ENCODE measurements around the gene PGS1.

The PGS1 gene

DNA sequence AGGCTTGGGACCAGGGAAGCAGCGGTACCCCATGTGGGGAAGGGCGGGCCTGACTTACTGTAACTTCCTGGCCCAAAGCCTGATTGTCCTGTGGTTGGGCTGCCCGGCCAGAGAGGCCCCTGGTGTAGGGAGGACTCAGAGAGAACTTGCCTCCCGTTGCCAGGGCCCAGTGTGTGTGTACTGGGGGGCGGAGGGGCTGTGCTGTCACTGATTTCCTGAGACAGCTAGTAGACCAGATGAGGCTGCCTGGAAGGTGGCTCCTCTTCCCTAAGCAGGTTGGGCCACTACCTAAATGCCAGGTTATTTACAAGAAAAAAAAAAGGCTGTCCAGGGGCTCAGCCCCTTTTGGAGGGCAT lies 35.3 kb upstream of the PGS1 start:
- no peak overlapping the region for H3K4me3 ChIP-seq (ENCODE audit: low read length)
- TF ChIP-seq, protein P1, sequence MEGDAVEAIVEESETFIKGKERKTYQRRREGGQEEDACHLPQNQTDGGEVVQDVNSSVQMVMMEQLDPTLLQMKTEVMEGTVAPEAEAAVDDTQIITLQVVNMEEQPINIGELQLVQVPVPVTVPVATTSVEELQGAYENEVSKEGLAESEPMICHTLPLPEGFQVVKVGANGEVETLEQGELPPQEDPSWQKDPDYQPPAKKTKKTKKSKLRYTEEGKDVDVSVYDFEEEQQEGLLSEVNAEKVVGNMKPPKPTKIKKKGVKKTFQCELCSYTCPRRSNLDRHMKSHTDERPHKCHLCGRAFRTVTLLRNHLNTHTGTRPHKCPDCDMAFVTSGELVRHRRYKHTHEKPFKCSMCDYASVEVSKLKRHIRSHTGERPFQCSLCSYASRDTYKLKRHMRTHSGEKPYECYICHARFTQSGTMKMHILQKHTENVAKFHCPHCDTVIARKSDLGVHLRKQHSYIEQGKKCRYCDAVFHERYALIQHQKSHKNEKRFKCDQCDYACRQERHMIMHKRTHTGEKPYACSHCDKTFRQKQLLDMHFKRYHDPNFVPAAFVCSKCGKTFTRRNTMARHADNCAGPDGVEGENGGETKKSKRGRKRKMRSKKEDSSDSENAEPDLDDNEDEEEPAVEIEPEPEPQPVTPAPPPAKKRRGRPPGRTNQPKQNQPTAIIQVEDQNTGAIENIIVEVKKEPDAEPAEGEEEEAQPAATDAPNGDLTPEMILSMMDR (IDR thresholded peaks at IDR 0.05; ENCODE audit: insufficient read depth, low read depth, low read length, missing control alignments), result no peak
- DNase-seq (ENCODE audit: low read depth), result no peak

DNA sequence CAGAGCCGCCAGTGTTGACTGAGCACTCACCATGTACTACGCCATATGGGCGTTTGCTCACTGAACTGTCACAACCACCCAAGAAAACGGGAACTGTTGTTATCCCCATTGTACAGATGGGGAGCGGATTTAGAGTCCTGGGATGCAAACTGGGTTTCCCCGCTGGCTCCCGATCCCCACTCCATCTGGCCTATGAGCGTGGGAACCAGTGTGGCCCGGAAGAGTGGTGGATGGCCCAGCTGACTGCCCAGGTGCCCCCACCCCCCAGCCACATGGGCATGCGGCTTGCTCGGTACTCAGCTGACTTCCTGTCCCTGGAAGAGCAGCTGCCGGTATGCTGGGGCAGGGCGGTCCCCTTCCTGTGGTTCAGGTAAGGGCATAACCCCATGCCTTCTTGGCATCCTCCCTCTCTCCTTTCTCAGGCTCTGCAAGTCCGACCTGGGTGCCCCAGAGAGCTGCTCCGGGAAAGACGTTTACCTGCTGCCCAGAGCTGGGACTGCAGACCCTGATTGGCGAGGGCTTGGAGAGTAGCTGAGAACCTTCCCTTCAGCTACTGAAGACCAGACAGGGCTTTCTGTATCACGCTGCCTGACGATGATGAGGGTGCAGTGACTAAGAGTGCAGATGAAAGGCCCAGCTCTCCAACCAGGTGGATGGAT lies 34.8 kb upstream of the PGS1 start:
- no peak overlapping the region for H3K4me3 ChIP-seq (ENCODE audit: low read length)
- TF ChIP-seq, protein P1 (IDR thresholded peaks at IDR 0.05; ENCODE audit: insufficient read depth, low read depth, low read length, missing control alignments), result no peak
- no peak for DNase-seq (ENCODE audit: low read depth)

DNA sequence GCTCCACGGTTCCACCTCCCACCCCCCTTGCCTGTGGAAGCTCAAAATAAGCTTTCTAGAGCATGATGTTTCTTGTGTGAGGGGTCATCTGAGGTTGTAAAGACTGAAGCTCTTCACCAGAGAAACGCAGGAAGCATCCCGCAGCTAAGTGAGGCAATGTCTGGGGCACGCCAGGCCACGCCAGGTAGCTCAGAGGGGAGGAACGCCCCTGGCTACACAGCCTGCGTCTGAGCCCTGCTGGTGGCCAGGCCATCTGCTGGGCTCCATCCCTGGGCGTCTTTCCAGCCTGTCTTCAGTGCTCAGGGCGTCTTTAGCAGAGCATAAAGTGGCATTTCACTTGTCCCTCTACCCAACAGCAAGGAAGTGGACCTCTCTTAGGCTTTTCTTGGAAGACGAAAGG lies 33.8 kb upstream of the PGS1 start:
- TF ChIP-seq, protein P1 (IDR thresholded peaks at IDR 0.05; ENCODE audit: insufficient read depth, low read depth, low read length, missing control alignments), result no peak
- H3K4me3 ChIP-seq (ENCODE audit: low read length), result no peak overlapping the region
- DNase-seq (ENCODE audit: low read depth), result no peak

DNA sequence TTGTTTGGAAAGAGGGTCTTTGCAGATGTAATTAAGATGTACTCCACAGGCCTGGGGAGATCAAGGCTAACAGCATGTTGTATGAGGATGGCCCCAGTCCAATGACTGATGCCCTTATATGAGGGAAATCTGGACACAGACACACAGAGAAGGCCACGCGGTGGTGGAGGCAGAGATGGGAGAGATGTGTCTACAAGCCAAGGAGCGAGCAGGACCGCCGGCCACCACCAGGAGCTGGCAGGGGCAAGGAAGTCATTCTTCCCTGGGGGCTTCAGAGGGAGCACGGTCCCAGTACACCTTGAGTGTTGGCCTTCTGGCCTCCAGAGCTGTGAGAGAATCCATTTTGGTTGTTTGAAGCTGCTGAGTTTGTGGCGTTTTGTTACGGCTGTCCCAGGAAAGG lies 33.3 kb upstream of the PGS1 start:
- H3K4me3 ChIP-seq (ENCODE audit: low read length), result no peak overlapping the region
- TF ChIP-seq, protein P1 (IDR thresholded peaks at IDR 0.05; ENCODE audit: insufficient read depth, low read depth, low read length, missing control alignments), result no peak
- DNase-seq (ENCODE audit: low read depth), result no peak

DNA sequence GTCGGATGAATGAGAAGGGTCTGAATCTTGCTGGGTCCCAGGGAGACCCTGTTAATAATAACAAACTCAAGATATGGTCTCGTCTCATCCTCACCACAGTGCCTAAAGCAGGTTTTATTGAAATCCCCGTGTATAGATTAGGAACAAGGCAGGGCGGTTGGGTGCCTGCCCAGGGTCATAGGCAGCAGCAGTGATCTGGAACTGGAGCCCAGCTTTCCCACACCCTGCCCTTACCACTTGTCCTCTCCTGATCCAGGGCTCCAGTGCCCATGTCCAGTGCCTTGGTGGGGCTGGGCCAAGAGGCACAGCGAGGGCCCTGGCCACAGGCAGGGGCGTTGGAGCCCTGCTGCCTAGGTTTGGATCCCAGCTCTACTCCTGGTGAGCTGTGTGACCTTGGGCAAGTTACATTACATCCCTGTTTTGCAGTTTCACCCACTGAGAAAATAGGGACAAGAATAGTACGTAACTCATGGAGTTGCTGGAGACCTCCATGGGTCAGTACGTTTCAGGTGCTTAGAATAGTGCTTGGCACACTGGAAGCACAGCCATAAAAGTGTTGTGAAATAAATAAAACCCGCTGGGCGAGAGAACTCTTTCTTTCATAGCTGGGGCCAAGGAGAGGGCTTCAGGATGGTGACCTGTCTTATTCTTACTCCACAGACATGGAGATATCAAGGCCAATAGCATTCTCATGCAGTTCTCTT lies 32.5 kb upstream of the PGS1 start:
- H3K4me3 ChIP-seq (ENCODE audit: low read length), result no peak overlapping the region
- TF ChIP-seq, protein P1 (IDR thresholded peaks at IDR 0.05; ENCODE audit: insufficient read depth, low read depth, low read length, missing control alignments), result no peak
- DNase-seq (ENCODE audit: low read depth), result no peak

DNA sequence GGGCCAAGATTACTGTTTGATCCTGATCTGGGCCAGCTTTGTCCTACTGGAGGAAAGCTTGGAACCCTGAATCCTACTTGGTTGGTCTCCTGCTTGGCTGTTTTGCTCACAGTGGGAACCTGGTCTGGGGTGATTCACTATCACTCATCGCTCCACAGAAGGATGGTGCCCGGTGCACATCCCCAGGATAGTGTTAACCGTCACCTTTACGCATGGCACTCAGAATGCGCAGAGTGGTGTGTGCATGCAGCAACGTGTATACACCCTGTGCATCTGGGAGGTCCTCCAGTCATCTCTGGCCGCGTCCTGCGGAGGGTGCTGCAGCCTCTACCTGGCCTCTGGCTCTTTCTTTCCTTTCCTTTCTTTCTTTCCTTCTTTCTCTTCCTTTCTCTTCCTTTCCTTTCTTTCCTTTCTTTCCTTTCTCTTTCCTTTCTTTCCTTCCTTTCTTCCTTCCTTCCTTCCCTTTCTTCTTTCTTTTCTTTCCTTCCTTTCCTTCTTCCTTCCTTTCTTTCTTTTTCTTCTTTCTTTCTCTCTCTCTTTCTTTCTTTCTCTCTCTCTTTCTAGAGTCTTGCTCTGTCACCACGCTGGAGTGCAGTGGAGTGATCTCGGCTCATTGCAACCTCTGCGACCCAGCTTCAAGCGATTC lies 31.7 kb upstream of the PGS1 start:
- TF ChIP-seq, protein P1 (IDR thresholded peaks at IDR 0.05; ENCODE audit: insufficient read depth, low read depth, low read length, missing control alignments), result no peak
- no peak overlapping the region for H3K4me3 ChIP-seq (ENCODE audit: low read length)
- DNase-seq (ENCODE audit: low read depth), result peak; percentile 94
